ENCODE measurements around the gene C4B. TPM values are rescaled to one million over a fixed set of nuclear protein-coding genes. Genes with fewer than 3 reads are reported as not detected.
A peak's percentile ranks its signal among the peaks of the same experiment; 100 is the strongest.
"Not testable (repeated sequence)": the region's sequence is repeated elsewhere in the genome, so short reads cannot be mapped to it uniquely, and the experiment has no call there.

C4B gene
- total and polyA plus RNA-seq, 3 donors from 2014 or later = 21.3 to 125 (median 96.7) TPM

- H3K36me3 ChIP-seq (ENCODE audit: low read depth, missing control alignments) = no peaks in the 10 kb centered on the region
- no peak for TF ChIP-seq CTCF (IDR thresholded peaks at IDR 0.05)
- TF ChIP-seq POLR2A (IDR thresholded peaks at IDR 0.05) = no peak
- H3K4me3 ChIP-seq = peak overlapping the region; percentile 77 to 82
- intact Hi-C loops (cut with DNase I; ENCODE audit: low total_unique reads) = no loop called here
- 6 to 16% methylated on average over 23 to 29 of the region's 29 CpGs for WGBS, 2 donors
- H3K4me1 ChIP-seq = peaks cover 19% of the 10 kb centered on the region
- peak overlapping the region; percentile 91 to 98 for H3K27ac ChIP-seq
- no peak for DNase-seq
- H3K27me3 ChIP-seq = no peaks in the 10 kb centered on the region
- H3K9me3 ChIP-seq = no peaks in the 10 kb centered on the region
Measured at GRCh38 chr6:31971279-31971992, 43.2 kb upstream of the C4B start.

- Histone ChIP-seq H3K27me3 (no peaks in the 10 kb centered on the region), H3K4me1 (peaks cover 19% of the 10 kb centered on the region), H3K27ac (peak within 1 kb of the TSS; percentile 91 to 98), H3K4me3 (peak within 1 kb of the TSS; percentile 77 to 82), H3K36me3 (ENCODE audit: low read depth, missing control alignments) (no peaks in the 10 kb centered on the region), H3K9me3 (no peaks in the 10 kb centered on the region)
- DNase-seq = peak; percentile 97
- 0 to 1% methylated on average over 23 to 61 of the region's 62 CpGs for WGBS, 2 donors
- TF ChIP-seq CTCF (IDR thresholded peaks at IDR 0.05) (peak in 1 of 3 experiments; percentile 14), POLR2A (IDR thresholded peaks at IDR 0.05) (no peak)
- intact Hi-C loops (cut with DNase I; ENCODE audit: low total_unique reads) = no loop called here
Measured at GRCh38 chr6:31971993-31972708, 42.4 kb upstream of the C4B start, which contains the start of gene DXO. TSS of gene DXO (minus strand) at chr6:31972138. CDS start at chr6:31971675, 463 bp downstream.

GRCh38 chr6:31972709-31973350, 41.8 kb upstream of the C4B start:
- H3K36me3 ChIP-seq (ENCODE audit: low read depth, missing control alignments) = no peaks in the 10 kb centered on the region
- TF ChIP-seq POLR2A (IDR thresholded peaks at IDR 0.05) (no peak), CTCF (IDR thresholded peaks at IDR 0.05) (no peak)
- no peaks in the 10 kb centered on the region for H3K27me3 ChIP-seq
- no peaks in the 10 kb centered on the region for H3K9me3 ChIP-seq
- peak overlapping the region; percentile 77 to 82 for H3K4me3 ChIP-seq
- intact Hi-C loops (cut with DNase I; ENCODE audit: low total_unique reads) = no loop called here
- no peak for DNase-seq
- peak overlapping the region; percentile 91 to 98 for H3K27ac ChIP-seq
- H3K4me1 ChIP-seq = peaks cover 19% of the 10 kb centered on the region
- WGBS, 2 donors = 8 to 9% methylated on average over 8 to 13 of the region's 19 CpGs

- H3K4me3 ChIP-seq; H3K27ac ChIP-seq; H3K36me3 ChIP-seq (ENCODE audit: low read depth, missing control alignments); DNase-seq; intact Hi-C loops (cut with DNase I; ENCODE audit: low total_unique reads); H3K27me3 ChIP-seq; H3K9me3 ChIP-seq: not testable (repeated sequence)
- H3K4me1 ChIP-seq = peaks cover 16% of the 10 kb centered on the region
- 98% methylated on average over 13 of the region's 30 CpGs; no CpG with 5 or more reads in 1 of the 2 donors for WGBS, 2 donors
Measured at GRCh38 chr6:31976065-31976464, 38.5 kb upstream of the C4B start.

- no peak for DNase-seq
- intact Hi-C loops (cut with DNase I; ENCODE audit: low total_unique reads) = no loop called here
- Histone ChIP-seq H3K4me1 (peaks cover 6% of the 10 kb centered on the region), H3K4me3 (no peak overlapping the region), H3K27me3 (no peaks in the 10 kb centered on the region), H3K27ac (no peak overlapping the region), H3K36me3 (ENCODE audit: low read depth, missing control alignments) (no peaks in the 10 kb centered on the region), H3K9me3 (no peaks in the 10 kb centered on the region)
- TF ChIP-seq POLR2A (IDR thresholded peaks at IDR 0.05) (no peak), CTCF (IDR thresholded peaks at IDR 0.05) (no peak)
- 94 to 95% methylated on average over 12 of the region's 12 CpGs for WGBS, 2 donors
Measured at GRCh38 chr6:31977816-31978431, 36.7 kb upstream of the C4B start.
